GM19351 (cell line): ENCODE data around the gene CCR9.

ENCODE experiments used
- ATAC-seq: cut with Tn5 transposase; IDR thresholded peaks from one replicate; pipeline ENCODE4 v1.9.1; 2021; ENCODE audit warnings: mild to moderate bottlenecking, moderate library complexity; ENCODE audit not compliant: unreplicated experiment

CCR9 gene

DNA sequence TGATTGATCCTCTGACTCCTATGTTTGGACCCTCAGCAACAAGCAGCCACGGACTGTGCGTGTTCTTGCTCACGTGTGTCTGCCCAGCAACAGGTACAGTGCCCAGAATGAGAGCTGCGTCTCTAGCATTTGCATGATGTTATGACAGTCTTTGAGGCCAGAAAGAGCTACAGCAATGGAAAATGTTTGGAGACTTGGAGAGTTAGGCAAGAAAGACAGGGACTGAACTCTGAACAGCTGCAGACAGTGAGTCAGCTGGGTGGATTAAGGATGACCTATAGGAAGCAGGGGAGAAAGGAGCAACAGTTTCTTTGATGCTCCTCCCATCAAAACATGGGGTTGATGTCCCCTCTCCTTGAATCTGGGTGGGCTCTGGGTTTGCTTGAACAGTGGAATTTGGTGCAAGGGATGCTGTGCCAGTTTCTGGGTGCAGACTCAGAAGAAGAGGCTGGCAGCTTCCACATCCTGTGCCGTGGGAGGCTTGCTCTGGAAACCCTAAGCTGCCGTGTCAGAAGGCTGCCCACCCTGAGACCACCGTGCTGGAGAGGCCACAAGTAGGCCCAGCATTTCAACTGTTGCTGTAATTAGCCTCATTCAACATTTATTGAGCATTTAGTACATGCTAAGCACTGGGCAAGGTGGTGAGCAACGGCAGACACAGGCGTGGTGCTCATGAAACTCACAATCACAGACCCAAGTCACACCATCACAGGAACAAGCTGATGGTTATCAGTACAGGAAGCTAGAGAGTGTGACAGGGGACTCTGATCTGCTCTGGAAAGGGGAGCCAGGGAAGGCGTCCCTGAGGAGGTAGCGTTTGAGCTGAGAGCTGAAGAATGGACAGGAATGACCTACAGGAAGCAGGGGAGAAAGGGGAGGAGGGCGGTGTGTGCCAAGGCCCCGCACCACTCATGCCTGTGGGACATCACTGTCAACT lies 21.7 kb downstream of the CCR9 start:
- ATAC-seq, result no peak

DNA sequence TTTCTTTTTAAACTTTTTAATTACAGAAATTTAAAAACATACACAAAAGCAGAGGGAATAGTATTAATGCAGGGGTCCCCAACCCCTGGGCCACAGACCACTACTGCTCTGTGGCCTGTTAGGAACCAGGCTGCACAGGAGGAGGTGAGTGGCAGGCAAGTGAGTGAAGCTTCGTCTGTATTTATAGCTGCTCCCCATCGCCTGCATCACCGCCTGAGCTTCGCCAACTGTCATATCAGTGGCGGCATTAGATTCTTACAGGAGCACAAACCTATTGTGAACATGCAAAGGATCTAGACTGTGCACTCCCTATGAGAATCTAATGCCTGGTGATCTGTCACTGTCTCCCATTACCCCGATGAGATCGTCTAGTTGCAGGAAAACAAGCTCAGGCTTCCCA lies 22.4 kb downstream of the CCR9 start:
- no peak for ATAC-seq

GRCh38 chr3:45909542-45909941 lies 23.2 kb downstream of the CCR9 start:
- ATAC-seq, result no peak

GRCh38 chr3:45910892-45911291 lies 24.5 kb downstream of the CCR9 start:
- ATAC-seq, result no peak

DNA sequence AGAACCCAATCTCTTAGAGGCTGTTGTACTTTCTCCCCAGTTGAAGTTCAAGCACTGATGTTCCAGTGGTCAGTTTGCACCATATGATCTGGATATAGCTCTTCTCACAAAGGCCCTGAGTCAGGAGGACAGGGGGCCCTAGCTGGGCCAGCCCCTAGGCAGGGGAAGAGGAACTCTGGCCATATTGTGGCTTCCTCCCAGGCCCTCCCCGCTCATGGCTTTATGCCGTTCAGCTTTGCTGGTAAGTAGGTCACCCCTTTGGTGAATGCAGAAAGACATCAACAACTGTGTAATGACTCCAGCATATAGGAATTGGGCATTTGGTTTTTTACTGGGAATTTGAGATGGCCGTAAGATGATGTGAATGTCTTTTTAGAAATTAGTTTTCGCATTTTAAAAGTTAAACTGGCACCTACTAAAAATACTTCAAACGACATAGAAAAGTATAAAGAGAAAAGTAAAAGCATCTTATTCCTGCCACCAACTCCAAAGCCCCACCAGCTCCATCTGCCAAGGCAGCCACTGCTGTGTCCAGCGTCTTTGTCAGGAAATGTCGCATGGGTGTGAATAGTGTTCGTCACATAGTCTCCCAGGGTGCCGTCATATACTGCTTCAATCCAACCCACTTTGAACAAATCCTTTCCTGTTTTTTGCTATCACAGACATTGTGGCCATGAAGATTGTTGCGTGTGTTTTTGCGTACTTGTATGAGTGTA lies 25.3 kb downstream of the CCR9 start:
- no peak for ATAC-seq

- no peak for ATAC-seq
Measured at GRCh38 chr3:45912435-45912834, 26.1 kb downstream of the CCR9 start.

GRCh38 chr3:45914362-45915058 lies 28.2 kb downstream of the CCR9 start:
- ATAC-seq, result no peak

- ATAC-seq, result no peak
Measured at GRCh38 chr3:45915059-45915439, 28.7 kb downstream of the CCR9 start.

GRCh38 chr3:45915518-45916231 lies 29.3 kb downstream of the CCR9 start:
- ATAC-seq, result peak; percentile 89

DNA sequence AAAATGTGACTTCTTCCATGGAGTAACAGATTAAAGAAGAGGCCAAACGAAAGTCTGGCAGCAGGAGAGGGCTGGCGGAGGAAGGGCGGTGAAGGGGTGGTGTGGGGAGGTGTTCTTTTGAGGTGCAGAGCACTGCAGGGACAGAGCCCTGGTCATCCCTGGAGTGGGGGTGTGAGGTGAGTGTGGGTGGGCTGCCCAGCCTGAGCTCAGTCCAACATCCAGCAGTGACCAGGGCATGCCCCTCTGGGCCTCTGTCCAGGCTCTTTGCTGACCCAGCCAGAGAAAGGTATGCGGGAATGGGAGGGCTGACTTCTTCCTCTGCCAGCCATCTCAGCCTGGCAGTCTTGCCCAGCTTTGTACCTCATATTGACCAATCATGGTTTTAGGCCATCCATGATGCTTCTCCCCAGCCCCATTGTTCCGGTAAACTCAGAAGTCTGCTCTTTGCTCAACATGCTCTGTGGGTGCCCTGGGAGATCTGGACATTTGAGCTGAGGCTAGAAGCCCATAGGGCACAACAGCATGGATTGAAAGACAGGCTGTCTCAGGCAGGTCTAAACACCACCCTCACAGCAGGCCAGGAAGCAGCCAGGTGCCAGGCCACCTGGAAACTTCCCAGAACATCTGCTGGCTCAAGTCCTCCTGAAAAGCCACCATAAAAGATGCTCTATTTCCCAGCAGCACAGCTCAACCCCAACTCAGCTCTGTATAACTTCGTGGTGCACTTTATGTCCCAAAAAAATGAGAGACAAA lies 31.0 kb downstream of the CCR9 start:
- no peak for ATAC-seq

DNA sequence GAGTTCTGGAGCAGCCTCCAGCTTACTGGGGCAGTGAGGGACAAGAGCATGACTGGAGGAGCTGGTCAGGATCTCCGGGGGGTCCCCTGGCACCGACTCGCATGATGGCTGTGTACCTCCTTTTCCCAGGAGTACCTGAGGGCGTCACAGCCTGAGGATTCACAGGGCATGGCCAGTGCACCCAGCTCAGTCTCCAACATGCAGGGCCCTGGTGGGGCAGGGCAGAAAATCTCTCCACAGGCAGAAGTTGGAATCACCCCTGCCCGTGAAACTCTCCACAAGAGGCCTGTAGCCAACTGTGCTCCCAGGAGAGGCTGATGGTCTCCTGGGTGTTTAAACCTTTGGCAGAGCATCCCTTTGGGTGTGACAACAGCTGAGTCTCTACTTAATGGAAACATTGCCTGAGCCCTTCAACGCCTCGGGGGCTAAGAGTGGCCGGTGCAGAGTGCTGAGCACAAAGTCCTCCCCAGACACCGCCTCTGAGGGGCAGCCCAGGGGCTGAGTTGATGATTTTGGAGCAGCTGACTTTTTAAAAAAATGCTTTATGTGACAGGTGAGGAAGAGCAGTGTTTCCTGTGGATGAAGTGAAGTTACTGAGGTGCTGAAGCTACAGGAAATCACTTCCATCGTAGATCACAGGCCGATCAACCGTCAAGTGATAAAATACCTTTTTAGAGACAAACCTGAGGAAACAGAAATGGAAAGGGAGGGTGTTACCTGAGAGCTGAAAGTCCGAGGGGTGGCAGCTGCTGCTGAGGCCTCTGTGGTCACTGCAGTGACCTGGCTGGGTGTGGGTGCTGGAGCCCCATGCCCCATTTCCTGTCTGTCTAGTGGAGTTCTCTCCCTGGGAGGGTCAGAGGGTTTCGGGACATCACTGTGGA lies 35.1 kb downstream of the CCR9 start:
- no peak for ATAC-seq

DNA sequence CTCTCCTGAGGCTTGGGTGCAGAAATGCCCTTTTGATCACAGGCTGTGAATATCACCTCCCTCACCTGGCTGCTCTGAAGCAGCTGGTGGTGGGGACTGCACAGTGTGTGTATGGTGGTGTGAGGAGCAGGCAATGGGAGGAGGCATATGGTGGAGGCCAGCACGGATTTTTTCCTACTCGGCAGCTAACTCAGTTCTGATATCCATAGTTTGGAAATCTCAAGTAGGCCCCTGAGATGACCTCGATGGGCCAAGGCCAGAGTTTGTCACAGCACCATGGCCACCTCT lies 35.6 kb downstream of the CCR9 start:
- no peak for ATAC-seq

DNA sequence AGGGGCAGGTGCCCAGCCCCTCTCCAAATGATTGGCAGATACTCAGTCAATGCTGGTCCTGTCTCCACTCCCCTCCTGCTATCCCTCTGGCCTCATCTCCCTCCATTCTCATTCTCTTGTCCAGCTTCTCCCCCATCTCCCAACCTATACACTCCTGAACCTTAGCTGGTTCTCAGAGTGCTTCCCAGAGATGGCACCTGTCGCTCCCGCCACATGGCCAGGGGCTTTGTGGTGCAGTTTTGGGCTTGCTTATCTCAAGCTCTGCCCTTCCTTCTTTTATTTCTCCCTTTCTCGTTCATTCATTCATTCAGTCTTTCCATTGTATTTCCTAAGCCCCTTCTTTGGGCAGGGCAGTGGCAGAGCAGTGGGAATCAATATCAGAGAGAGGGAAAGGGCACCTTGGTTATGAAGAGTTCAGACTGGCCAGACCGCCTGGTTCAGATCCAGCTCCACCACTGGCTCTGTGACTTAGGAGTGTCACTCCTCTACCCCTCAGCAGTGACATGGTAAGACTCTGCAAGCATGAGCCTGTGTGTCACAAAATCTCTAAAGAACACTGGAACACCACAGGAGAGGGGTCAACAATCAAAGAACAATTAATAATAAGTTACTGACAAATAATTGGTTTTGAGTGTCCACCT lies 36.7 kb downstream of the CCR9 start:
- no peak for ATAC-seq

DNA sequence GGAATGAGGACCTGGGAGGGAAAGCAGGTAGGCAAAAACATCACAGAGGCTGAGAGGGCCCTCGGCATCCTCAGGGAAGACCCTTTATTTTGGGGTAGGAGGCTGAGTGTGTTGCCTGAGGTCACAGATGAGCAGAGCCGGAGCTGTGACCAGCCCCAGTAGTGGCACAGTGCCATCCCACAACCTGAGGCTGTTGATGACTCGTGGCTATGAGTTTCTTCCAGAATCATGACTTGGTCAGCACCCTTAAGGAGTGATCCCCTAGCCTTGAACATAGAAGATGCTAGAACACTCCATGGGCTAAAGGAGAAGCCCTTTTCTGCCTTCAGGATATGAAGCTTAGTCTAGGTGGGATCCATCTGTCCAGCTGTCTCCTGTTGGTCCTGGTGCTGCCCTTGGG lies 37.4 kb downstream of the CCR9 start:
- no peak for ATAC-seq

- ATAC-seq, result no peak
Measured at GRCh38 chr3:45927881-45928280, 41.5 kb downstream of the CCR9 start.

DNA sequence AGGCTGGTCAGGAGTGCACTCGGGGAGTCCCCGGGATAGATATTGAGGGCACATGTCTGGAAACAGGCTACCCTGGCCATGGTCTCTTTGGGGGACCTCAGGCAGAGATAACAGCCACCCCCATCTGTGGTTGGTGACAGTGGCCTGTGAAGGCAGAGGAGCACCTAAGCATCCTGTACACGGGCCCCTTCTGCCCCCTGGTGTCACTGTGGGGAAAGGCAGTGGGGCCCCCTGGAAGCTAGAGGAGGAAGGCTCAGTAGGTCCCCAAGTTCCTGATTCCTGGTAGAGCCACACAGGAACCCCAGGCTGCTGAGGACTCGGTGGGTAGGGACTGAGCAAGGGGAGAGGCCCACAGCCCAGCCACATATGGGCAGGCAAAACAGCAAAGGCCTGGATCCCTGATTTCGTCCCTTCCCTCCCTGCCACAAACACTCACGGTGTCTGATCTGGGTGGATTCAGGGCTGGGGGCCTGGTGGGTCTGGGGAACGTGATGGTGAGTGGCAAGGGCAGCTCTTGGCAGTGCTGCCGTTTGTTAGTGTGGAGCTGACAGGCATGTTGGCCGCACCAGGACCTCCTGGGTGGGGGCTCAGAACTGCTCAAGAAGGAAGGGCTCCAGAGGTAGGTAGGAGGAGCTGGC lies 42.8 kb downstream of the CCR9 start:
- ATAC-seq, result no peak

DNA sequence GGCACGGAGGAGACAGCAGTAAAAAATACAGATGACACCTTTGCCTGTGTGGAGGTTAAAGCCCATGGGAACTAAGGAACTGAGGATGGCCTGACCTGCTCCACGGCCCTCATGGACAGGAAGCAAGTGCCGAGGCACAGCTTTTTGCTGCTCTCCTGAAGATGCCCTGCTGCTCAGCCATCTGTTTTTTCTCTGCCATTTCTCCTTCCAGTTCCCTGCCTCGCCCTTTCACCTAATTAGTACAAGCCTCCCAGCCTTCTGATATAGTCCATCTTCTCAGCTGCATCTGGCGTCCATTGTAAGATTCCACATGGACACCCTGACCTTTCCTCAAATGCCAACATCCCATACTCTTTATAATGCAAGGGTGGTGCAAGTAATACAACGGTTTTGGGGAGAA lies 45.2 kb downstream of the CCR9 start:
- ATAC-seq, result no peak

- ATAC-seq, result no peak
Measured at GRCh38 chr3:45932112-45932511, 45.8 kb downstream of the CCR9 start.

- no peak for ATAC-seq
Measured at GRCh38 chr3:45933591-45933990, 47.2 kb downstream of the CCR9 start.
